Activated CD4-positive, alpha-beta T cell treated with anti-CD3 and anti-CD28 coated beads, Interleukin-2, amount 50 U/mL, for 24 hours (primary cell): ENCODE data around the gene ZNF274.
"Not testable (repeated sequence)": the region's sequence is repeated elsewhere in the genome, so short reads cannot be mapped to it uniquely, and the experiment has no call there.

Experiments used
- DNase-seq, 2 donors: peaks; one replicate each; pipeline ENCODE4 v3.0.0-alpha.2; 2020; ENCODE audit warnings: low read depth in 1 of 2, low spot score in 1 of 2

ZNF274 gene

GRCh38 chr19:58182989-58183816 is at the start of gene ZNF274:
TSS of gene ZNF274 (plus strand) at chr19:58183061. CDS start at chr19:58183966, 905 bp downstream.
- peak; percentile 86 to 87 for DNase-seq

GRCh38 chr19:58134244-58134643 is 48.6 kb upstream of the ZNF274 start:
- no peak for DNase-seq

GRCh38 chr19:58145849-58146248 is 37.0 kb upstream of the ZNF274 start:
- no peak for DNase-seq

GRCh38 chr19:58147475-58147874 is 35.4 kb upstream of the ZNF274 start:
- DNase-seq: not testable (repeated sequence)

- DNase-seq: peak; percentile 90 to 95
Observed at GRCh38 chr19:58150328-58150921, 32.4 kb upstream of the ZNF274 start, which contains the start of gene ZNF329. TSS of gene ZNF329 (minus strand) at chr19:58150789. CDS start at chr19:58129503, 21,286 bp downstream.

GRCh38 chr19:58153386-58153785 is 29.5 kb upstream of the ZNF274 start:
- no peak for DNase-seq

- no peak for DNase-seq
Observed at GRCh38 chr19:58154287-58154678, 28.6 kb upstream of the ZNF274 start.

- DNase-seq: peak; percentile 97 to 99
Observed at GRCh38 chr19:58154679-58155648, 27.9 kb upstream of the ZNF274 start.

- no peak for DNase-seq
Observed at GRCh38 chr19:58157045-58157728, 25.7 kb upstream of the ZNF274 start.

GRCh38 chr19:58166268-58166667 is 16.6 kb upstream of the ZNF274 start:
- DNase-seq: no peak

- no peak for DNase-seq
Observed at GRCh38 chr19:58166708-58167280, 16.1 kb upstream of the ZNF274 start.

GRCh38 chr19:58170860-58171259 is 12.0 kb upstream of the ZNF274 start:
- DNase-seq: no peak

GRCh38 chr19:58181902-58182576 is 822 bp upstream of the ZNF274 start:
- DNase-seq: peak; percentile 30 to 35

GRCh38 chr19:58182577-58182988 is 278 bp upstream of the ZNF274 start:
- peak in 1 of 2 donors; percentile 80 for DNase-seq

GRCh38 chr19:58183817-58184215 is 955 bp downstream of the ZNF274 start:
- no peak for DNase-seq

GRCh38 chr19:58196901-58197616 is 14.2 kb downstream of the ZNF274 start:
- DNase-seq: no peak

- DNase-seq: no peak
Observed at GRCh38 chr19:58203814-58204475, 21.1 kb downstream of the ZNF274 start.

GRCh38 chr19:58204566-58204965 is 21.7 kb downstream of the ZNF274 start:
- DNase-seq: no peak

GRCh38 chr19:58209577-58209976 is 26.7 kb downstream of the ZNF274 start:
- no peak for DNase-seq
